Measurements from ENCODE around the gene ATP8A2.

GRCh38 chr13:26048741-26049140 is 677.0 kb downstream of the ATP8A2 start:
- no peak for TF ChIP-seq ZNF274 (IDR thresholded peaks at IDR 0.05; ENCODE audit: low read depth, low read length)
- no peak for TF ChIP-seq SUZ12 (IDR thresholded peaks at IDR 0.05; ENCODE audit: extremely low read depth, insufficient read depth, insufficient read length)

Data from NT2/D1 (cell line).